T-helper 9 cell (primary cell): ENCODE measurements around the gene TNNI3K.

Experiments used
- DNase-seq: peaks from one replicate; pipeline ENCODE4 v3.0.0-alpha.2; 2020

The TNNI3K gene

DNA sequence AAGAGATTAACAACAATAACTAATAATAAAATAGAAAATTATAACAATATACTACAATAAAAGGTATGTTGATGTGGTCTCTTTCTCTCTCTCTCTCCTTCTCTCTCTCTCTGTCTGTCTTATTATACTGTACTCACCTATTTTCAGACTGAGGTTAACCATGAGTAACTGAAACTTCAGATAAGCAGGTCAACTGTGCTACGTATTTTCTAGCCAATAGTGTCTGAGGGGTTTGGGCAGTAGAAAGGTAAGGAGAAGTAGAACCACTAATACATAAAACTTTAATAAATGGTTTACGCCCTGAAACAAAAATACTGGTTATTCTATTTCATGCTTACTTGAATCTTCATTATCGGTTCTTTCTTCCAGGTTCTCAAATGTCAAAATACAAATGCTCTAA, 348.2 kb downstream of the TNNI3K start:
- no peak for DNase-seq

GRCh38 chr1:74584185-74584584, 349.0 kb downstream of the TNNI3K start:
- no peak for DNase-seq

GRCh38 chr1:74586253-74586897, 351.2 kb downstream of the TNNI3K start:
- DNase-seq, result no peak

- no peak for DNase-seq
Measured at GRCh38 chr1:74587888-74588287, 352.7 kb downstream of the TNNI3K start.

- DNase-seq, result no peak
Measured at GRCh38 chr1:74590288-74590687, 355.1 kb downstream of the TNNI3K start.

DNA sequence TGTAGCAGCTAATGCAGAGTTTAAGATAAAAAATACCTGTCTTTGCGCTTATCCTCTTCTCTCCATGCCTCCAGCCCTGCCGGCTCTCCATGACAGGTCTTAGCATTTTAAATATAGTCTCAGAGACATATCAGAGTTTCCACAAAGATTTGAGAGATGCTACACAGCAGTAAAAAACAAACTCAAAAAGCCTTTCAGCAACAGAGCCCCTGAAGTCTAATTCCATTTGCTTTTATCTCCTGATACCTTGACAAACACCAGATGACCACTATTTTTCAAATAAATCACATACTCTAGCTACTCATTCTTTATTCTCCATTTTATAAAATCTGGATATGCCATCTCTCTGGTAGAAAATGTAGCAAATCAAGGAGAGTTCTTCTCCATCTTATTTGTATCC, 356.8 kb downstream of the TNNI3K start:
- DNase-seq, result no peak

GRCh38 chr1:74592580-74593355, 357.6 kb downstream of the TNNI3K start:
- DNase-seq, result no peak
